ENCODE data around the gene HSD17B13. TPM values are rescaled to one million over a fixed set of nuclear protein-coding genes. Genes with fewer than 3 reads are reported as not detected.

HSD17B13 gene, protein sequence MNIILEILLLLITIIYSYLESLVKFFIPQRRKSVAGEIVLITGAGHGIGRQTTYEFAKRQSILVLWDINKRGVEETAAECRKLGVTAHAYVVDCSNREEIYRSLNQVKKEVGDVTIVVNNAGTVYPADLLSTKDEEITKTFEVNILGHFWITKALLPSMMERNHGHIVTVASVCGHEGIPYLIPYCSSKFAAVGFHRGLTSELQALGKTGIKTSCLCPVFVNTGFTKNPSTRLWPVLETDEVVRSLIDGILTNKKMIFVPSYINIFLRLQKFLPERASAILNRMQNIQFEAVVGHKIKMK
- total RNA-seq = under 1 TPM; 0.23 to 0.69 (median 0.36) TPM
- under 1 TPM; 0.36 to 0.48 TPM for polyA plus RNA-seq
- long read RNA-seq, donor 1 = 0 reads
- long read RNA-seq, donor 2 = 0 reads
- long read RNA-seq, donor 3, partial matches to known transcripts = 0 of 1 reads
- long read RNA-seq, donor 3, other reads (novel, unspliced or antisense) = 1 of 1 reads

GRCh38 chr4:87322754-87323153 lies at the start of gene HSD17B13:
Gene HSD17B13 (minus strand): TSS chr4:87322882. CDS start chr4:87322841, 41 bp downstream.
- no peak for DNase-seq
- Histone ChIP-seq H3K9me3 (no peaks in the 10 kb centered on the region), H3K4me3 (no peak within 1 kb of the TSS), H3K27me3 (no peaks in the 10 kb centered on the region), H3K4me1 (ENCODE audit: insufficient read depth) (no peaks in the 10 kb centered on the region), H3K36me3 (no peaks in the 10 kb centered on the region), H3K27ac (no peak within 1 kb of the TSS)
- WGBS, 3 donors = 44 to 54% (median 49%) methylated on average over 2 of the region's 2 CpGs
- TF ChIP-seq POLR2A (IDR thresholded peaks at IDR 0.05) = no peak
- no peak for TF ChIP-seq EP300 (IDR thresholded peaks at IDR 0.05)
- TF ChIP-seq CTCF (IDR thresholded peaks at IDR 0.05) = no peak
- intact Hi-C loops (cut with DNase I) = no loop called here

DNA sequence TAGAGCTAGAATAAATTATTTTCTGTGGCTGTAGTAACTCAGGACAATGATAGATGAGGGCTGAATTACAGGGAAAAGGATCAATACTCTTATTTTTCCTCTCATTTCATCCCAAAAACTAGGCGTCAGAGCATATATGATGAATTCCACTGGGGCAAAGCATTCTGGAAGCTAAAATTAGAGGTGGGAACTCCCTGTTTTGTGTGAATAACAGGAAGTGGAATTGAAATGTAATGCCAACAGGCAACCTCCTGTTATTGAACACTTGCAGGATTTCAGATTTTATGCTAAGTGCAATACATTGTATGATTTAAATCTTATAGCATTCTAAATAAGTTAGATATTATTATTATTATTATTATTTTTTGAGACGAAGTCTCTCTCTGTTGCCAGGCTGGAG lies 47.4 kb upstream of the HSD17B13 start:
- H3K9me3 ChIP-seq = no peaks in the 10 kb centered on the region
- H3K36me3 ChIP-seq = no peaks in the 10 kb centered on the region
- H3K27ac ChIP-seq = no peak overlapping the region
- intact Hi-C loops (cut with DNase I) = loop anchor here in 1 of 4 donors (5.0 kb wide), 1 partner anchor 467 kb away; no protein-coding TSS in a partner anchor
- DNase-seq = no peak
- H3K4me3 ChIP-seq = no peak overlapping the region
- 81 to 91% (median 81%) methylated on average over 2 of the region's 2 CpGs for WGBS, 3 donors
- TF ChIP-seq CTCF (IDR thresholded peaks at IDR 0.05) = no peak
- TF ChIP-seq EP300 (IDR thresholded peaks at IDR 0.05) = no peak
- no peak for TF ChIP-seq POLR2A (IDR thresholded peaks at IDR 0.05)
- H3K4me1 ChIP-seq (ENCODE audit: insufficient read depth) = no peaks in the 10 kb centered on the region
- H3K27me3 ChIP-seq = no peaks in the 10 kb centered on the region

DNA sequence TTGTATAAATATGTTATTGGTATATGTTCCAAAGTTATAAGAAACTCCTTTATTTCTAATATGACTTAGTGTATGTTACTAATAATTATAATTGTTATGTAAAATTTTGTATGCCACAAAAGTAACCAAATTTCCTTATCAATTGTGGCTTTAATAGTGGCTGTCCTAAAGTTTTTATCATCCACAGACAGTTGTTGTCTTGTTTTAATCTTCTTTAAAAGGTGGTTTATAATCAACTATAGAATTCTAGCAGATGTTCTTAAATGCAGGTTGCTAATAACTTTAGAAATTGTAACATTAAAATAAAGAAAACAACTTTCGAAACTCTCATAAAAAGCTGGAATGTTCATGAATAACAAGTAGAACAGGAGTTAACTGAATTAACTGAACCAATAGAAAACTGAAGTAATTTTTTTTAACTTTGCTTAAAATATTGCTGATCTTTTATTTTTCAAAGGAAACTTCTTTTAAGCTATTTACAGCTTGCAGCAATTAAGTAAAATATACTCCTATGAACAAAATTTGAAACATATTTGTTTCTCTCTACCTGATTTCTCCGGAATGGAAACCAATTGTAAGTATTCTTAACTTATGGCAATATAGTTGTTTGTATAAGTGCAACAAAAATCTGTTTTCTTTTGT lies 44.0 kb upstream of the HSD17B13 start:
- intact Hi-C loops (cut with DNase I) = loop anchor here in 1 of 4 donors (10.0 kb wide), 1 partner anchor 478 kb away; no protein-coding TSS in a partner anchor
- 93 to 99% (median 95%) methylated on average over 2 of the region's 2 CpGs for WGBS, 3 donors
- H3K36me3 ChIP-seq = no peaks in the 10 kb centered on the region

GRCh38 chr4:87365348-87365747 lies 42.7 kb upstream of the HSD17B13 start:
- intact Hi-C loops (cut with DNase I) = loop anchor here in 1 of 4 donors (10.0 kb wide), 1 partner anchor 479 kb away; no protein-coding TSS in a partner anchor

More for the DNA sequence above, 44.0 kb upstream of the HSD17B13 start:
- Histone ChIP-seq H3K27me3 (no peaks in the 10 kb centered on the region), H3K4me3 (no peak overlapping the region), H3K27ac (no peak overlapping the region), H3K9me3 (no peaks in the 10 kb centered on the region), H3K4me1 (ENCODE audit: insufficient read depth) (no peaks in the 10 kb centered on the region)
- no peak for TF ChIP-seq POLR2A (IDR thresholded peaks at IDR 0.05)
- no peak for TF ChIP-seq EP300 (IDR thresholded peaks at IDR 0.05)
- DNase-seq = no peak

More at GRCh38 chr4:87365348-87365747, 42.7 kb upstream of the HSD17B13 start:
- Histone ChIP-seq H3K4me3 (no peak overlapping the region), H3K9me3 (no peaks in the 10 kb centered on the region), H3K36me3 (no peaks in the 10 kb centered on the region), H3K4me1 (ENCODE audit: insufficient read depth) (no peaks in the 10 kb centered on the region), H3K27ac (no peak overlapping the region), H3K27me3 (no peaks in the 10 kb centered on the region)
- no peak for DNase-seq
- TF ChIP-seq POLR2A (IDR thresholded peaks at IDR 0.05) (no peak), EP300 (IDR thresholded peaks at IDR 0.05) (no peak), CTCF (IDR thresholded peaks at IDR 0.05) (no peak)
- 62 to 75% (median 74%) methylated on average over 1 of the region's 1 CpG for WGBS, 3 donors

Measured in ovary (tissue), 10 donors.